Astrocyte (in vitro differentiated cells and primary cell): ENCODE measurements around the gene PRKCE.

Source experiments
- EZH2 ChIP-seq: IDR thresholded peaks from 2 replicates; pipeline ENCODE4 v1.6.1; 2012; ENCODE audit warnings: mild to moderate bottlenecking, low read length, inconsistent platforms; ENCODE audit not compliant: insufficient read depth
- TF ChIP-seq, protein P1 (sequence below): IDR thresholded peaks from 2 replicates; pipeline ENCODE4 v1.5.1; 2011; ENCODE audit warnings: low read depth, mild to moderate bottlenecking, inconsistent platforms, low read length, moderate library complexity; ENCODE audit not compliant: insufficient read depth

DNA sequence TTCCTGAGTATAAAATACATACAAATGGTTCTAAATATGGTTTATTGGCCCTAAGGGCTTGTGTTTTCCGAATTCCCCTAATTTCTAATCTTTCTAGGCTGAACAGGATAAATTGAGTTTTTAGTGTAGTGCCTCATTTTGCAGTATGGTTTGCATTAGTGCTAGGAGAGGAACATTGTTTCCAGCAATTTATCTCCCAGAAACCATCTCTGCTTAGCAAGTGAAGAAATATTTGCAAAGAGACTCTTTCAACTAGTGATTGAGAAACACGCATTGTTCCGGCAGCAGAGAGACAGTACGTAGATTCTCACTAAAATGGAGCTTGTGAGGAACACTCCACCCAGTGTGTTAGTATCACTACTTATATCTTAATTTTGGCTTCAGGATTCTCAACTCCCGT, 468.0 kb downstream of the PRKCE start:
- TF ChIP-seq, protein P1, sequence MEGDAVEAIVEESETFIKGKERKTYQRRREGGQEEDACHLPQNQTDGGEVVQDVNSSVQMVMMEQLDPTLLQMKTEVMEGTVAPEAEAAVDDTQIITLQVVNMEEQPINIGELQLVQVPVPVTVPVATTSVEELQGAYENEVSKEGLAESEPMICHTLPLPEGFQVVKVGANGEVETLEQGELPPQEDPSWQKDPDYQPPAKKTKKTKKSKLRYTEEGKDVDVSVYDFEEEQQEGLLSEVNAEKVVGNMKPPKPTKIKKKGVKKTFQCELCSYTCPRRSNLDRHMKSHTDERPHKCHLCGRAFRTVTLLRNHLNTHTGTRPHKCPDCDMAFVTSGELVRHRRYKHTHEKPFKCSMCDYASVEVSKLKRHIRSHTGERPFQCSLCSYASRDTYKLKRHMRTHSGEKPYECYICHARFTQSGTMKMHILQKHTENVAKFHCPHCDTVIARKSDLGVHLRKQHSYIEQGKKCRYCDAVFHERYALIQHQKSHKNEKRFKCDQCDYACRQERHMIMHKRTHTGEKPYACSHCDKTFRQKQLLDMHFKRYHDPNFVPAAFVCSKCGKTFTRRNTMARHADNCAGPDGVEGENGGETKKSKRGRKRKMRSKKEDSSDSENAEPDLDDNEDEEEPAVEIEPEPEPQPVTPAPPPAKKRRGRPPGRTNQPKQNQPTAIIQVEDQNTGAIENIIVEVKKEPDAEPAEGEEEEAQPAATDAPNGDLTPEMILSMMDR: no peak
- no peak for TF ChIP-seq EZH2
